AG08396 (cell line): ENCODE measurements around the gene DNMBP.

Source experiments
- DNase-seq: peaks from one replicate; pipeline ENCODE4 v3.0.0; 2012; ENCODE audit warnings: low spot score, mixed read lengths

The DNMBP gene, protein sequence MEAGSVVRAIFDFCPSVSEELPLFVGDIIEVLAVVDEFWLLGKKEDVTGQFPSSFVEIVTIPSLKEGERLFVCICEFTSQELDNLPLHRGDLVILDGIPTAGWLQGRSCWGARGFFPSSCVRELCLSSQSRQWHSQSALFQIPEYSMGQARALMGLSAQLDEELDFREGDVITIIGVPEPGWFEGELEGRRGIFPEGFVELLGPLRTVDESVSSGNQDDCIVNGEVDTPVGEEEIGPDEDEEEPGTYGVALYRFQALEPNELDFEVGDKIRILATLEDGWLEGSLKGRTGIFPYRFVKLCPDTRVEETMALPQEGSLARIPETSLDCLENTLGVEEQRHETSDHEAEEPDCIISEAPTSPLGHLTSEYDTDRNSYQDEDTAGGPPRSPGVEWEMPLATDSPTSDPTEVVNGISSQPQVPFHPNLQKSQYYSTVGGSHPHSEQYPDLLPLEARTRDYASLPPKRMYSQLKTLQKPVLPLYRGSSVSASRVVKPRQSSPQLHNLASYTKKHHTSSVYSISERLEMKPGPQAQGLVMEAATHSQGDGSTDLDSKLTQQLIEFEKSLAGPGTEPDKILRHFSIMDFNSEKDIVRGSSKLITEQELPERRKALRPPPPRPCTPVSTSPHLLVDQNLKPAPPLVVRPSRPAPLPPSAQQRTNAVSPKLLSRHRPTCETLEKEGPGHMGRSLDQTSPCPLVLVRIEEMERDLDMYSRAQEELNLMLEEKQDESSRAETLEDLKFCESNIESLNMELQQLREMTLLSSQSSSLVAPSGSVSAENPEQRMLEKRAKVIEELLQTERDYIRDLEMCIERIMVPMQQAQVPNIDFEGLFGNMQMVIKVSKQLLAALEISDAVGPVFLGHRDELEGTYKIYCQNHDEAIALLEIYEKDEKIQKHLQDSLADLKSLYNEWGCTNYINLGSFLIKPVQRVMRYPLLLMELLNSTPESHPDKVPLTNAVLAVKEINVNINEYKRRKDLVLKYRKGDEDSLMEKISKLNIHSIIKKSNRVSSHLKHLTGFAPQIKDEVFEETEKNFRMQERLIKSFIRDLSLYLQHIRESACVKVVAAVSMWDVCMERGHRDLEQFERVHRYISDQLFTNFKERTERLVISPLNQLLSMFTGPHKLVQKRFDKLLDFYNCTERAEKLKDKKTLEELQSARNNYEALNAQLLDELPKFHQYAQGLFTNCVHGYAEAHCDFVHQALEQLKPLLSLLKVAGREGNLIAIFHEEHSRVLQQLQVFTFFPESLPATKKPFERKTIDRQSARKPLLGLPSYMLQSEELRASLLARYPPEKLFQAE (N-terminal part only)

DNA sequence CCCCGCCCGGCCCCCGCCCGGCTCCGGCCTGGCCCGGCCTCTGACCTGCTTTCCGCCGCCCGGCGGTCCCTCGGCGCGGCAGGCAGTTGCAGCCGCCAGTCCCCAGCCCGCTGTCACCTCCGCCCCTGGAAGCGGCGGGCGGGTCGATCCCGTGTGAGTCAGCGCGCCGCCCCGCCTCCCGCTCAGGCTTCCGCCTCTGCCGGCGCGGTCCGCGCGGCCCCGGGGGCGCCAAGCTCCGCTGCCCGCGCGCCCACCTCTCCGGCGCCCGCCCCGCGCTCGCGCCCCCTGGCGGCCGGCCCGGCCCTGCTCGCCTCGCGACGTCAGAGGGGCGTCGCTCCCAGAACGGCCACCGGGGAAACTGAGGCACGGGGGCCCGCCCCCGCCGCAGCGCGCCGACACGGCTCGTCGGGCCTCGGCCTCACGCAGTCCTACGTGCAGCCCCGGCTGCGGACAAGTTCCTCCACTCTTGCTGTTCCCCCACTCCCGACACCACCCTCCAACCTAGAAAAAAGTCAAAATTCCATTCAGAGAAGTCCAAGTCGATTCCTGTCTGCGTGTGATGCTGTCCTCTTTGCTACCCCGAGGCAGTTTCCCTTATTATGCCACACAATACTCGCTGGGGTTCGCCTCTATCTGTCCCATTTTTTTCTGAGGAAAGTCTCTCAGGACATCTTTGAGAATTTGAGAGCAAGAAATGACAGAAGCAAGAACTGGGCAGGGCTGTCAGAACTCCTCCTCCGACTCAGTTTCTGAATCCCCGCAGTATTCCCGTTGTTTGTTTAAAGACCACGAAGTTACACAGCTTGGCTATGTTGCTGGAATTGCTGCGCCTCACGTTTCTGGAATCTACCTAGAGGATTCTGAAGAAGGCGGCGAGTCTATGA is at the start of gene DNMBP:
Gene DNMBP (minus strand): TSS at position 155 of the 884 bp plus-strand sequence. CDS start 37,823 bp downstream, outside the sequence.
- DNase-seq, result peak; percentile 97

DNA sequence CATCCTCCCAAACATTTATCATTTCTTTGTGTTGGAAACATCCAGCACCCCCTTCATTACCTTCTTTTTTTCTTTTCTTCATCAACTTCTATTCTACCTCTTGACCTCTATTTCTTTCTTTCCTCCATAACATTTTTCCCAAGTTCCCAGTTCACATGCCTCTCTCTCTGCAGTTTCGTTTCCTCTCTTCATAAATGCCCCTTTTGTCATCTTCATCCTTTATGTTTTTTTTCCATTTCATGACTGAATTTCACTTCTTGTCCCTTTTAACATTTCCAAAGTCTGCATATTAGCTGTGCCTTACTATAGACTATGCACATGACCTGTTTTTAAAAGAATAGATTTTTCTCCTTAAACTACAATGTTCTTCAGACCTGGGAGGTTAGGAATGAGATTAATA is 48.2 kb upstream of the DNMBP start:
- DNase-seq, result no peak

DNA sequence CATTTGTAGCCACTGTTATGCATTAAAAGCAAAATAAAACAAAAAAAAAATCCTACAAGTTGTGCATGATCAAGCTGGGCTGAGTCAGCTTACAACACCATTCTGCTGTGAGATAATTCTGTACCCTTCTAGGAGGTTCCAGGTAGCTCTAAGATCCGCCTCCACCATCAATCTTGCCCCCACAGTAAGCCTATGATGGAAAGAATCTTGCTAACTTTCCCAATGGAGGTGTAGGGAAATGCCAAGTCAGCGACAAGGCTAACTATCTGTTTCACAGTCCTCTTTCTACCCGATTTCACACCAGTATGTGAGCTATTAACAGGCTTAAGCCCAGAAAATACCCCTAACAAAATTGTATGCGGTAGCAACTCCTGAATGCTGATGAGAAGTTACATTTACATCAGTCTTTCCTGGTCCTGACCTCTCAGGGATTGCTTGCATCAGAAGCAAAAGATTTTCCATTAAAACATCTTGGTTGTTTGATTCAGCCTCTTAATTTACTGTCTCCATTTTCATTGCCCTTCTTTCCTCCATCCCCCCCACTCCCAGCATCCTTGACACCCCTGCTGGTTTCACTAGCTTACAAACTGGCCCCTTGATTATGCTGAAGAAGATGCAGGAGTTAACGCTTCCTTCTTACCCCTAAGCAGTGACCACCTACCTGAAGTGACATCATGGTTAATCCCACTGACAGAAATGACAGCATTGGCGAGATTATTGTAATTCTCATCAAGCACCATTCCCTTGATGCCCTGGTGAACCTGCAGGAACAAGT is 44.1 kb upstream of the DNMBP start:
- no peak for DNase-seq

DNA sequence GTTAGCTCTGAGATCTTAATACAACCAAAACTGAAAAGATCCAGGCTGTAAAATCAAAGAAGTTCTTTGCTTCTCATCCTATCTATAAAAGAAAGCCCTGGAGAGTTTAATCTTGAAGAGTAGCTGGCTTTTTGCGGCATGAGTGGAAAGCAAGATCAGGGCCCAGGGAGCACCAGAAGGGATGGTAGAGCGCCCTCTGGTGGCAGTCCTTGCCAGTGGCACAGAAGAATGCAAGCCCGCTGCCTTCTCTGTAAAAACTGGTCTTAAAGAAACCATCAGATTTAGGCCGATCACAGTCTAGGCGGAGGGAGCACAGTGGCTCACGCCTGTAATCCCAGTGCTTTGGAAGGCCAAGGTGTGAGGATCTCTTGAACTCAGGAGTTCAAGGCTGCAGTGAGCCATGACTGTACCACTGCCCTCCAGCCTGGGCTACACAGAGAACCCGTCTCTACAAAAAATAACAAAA is 36.3 kb upstream of the DNMBP start:
- DNase-seq, result peak; percentile 80

DNA sequence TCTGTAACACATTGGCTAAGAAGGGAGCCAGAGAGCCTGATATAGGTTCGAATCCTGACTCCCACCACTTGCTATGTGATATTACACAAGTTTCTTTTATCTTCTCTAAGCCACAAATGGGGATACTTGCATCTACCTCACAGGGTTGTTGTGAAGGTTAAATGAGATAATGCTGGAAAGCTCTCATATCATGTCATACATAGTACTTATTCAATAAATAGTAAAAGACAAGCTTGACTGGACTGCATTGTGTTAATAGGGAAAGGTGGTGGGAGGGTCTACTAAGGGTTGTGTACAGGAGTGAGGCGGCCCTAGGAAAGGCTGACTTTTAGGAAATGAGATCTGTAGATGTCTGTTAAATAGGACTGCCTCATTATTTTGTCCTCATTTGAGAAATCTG is 35.8 kb upstream of the DNMBP start:
- no peak for DNase-seq

DNA sequence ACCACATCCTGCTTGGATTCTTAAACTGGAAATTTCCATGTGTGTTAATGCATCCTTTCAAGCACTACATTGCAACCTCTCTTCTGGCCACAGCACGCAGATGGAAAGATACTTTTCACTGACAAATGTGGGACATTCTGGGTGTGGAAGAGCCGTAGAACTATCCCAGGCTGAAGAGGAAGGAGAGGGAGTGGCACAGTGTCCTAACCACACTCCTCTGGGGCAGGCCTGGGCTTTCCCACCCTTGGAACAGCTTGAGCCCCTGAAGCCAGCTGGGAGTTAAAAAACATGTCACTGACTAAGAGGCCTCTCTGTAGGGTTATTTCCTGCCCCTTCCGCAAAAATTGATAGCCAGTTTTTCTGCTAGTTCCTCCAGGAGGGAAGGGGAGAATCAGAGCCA is 34.0 kb upstream of the DNMBP start:
- no peak for DNase-seq

DNA sequence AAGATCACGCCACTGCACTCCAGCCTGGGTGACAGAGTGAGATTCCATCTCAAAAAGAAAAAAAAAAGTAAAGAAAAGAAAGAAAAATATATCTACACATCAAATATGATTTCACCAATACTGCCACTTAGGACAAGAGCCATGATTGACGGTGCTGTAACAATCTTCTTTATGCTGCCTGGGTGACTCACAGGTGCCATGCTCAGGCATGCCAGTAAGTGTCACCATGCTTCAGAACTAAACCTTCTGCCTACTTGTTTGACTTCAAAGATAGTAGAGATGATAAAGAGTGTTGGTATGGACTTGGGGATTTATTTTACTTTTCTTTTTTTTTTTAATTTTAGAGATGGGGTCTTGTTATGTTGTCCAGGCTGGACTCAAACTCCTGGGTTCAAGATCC is 33.6 kb upstream of the DNMBP start:
- DNase-seq, result no peak

DNA sequence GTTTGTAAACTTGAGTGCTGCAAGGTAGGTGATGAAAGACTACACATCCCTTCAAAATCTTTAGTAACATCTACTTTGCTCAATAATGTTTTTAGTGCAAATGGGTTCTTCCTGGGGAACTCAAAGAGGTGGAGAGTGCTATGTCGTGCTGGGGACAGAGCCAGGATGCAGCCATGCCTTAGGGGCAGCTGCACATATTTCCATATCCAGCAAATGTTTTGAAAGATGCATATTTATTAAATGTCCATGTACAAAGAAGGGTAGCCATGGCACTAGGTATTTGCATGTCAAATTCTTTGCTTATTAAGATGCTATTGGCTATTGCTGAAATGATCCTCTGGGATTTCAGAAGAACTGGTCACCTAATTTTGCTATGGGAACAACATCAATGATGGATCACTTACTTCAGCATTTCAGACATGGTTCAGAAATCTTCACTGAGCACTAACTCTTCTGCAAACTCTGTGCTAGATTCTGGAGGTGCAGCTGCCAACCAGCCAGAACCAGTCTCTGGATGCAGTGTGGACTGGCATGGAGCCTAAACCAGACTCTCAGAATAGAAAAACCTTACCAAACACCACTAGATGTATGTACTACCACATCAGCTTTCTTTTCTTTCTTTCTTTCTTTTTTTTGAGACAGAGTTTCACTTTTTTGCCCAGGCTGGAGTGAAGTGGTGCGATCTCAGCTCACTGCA is 31.7 kb upstream of the DNMBP start:
- DNase-seq, result no peak

DNA sequence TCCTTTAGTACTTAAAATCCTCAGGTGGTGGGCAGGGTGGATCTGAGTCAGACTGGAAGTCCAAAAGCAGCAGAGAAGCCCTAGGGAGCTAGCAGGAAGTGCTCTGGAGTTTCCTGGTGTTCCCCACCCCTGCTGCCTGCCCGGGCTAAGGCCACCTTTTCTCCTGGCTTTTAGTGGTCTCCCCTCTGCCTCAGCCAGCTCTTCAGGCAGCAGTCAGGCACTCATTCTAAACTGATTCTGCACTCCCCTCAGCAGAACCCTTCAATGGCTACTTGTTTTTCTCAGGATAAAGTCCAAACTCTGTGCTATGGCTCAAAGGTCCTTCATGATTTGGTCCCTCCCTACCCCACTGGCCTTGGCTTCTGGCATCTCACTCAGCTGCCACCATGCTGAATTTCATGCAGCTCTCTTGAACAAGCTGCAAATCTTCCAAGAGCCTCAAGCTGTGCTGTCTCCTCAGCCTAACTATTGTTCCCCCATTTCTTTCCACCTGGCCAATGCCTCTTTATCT is 28.9 kb upstream of the DNMBP start:
- DNase-seq, result no peak

DNA sequence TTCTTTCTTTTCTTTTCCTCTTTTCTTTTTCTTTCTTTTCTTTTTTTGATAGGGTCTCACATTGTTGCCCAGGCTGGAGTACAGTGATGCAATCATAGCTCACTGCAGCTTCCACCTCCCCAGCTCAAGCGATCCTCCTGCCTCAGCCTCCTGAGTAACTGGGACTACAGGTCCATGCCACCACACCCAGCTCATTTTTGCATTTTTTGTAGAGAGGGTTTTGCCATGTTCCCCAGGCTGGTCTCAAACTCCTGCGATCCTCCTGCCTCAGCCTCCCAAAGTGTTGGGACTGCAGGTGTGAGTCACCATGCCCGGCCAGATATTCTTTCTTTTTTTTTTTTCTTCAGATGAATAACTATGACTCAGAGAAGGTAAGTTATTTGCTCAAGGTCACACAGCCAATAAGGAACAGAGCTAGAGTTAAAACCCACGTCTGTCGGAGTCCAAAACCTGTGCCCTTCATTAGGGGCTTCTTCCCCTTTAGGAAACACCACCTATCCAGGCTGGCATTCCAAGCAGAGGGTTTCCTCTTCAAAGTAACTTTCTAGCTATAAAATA is 28.1 kb upstream of the DNMBP start:
- no peak for DNase-seq

DNA sequence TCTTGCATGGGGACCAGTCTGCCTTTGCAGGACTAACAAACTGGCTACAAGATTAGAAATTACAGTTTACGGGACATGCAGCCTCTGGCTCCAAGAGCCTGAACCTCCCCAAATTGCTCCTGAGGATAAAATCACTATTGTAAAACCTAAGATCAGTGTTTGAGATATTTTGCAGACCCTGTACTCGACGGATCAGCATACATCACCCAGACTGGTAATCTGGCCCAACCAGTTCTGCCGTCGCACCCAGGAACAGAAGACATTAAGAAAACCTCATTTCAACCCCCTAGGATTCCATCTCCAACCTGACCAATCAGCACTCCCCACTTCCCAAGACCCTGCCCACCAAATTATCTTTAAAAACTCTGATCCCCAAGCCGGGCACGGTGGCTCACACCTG is 27.1 kb upstream of the DNMBP start:
- DNase-seq, result no peak

DNA sequence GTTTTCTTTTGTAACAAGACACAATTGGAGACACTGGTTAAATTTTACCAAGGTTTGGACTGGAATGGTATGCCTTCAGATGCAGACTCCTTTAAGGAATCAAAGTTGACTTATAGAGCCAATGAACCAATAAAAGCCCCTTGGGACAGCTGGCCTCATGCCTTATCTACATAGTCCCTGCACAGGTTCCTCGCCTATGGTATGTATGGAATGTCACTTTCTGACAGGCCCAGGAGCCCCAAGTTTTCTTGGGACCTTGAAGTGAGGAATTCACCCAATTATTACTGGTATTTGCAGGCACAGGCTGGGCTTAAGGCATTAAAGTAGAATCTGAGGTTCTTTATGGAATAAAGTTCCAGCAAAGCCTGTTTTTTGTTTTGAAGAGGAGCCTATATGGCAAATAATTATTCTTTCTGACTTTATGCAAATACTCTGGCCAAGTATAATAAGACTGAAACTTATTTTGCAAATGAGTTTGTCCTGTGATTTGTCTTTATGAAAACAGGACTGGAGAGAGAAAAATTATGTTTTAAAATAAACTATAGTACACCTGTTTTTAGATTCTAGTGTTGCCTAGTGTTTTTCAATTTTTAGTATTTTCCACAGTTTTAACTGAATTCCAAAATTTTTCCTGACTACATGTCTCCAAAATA is 24.1 kb upstream of the DNMBP start:
- DNase-seq, result no peak

DNA sequence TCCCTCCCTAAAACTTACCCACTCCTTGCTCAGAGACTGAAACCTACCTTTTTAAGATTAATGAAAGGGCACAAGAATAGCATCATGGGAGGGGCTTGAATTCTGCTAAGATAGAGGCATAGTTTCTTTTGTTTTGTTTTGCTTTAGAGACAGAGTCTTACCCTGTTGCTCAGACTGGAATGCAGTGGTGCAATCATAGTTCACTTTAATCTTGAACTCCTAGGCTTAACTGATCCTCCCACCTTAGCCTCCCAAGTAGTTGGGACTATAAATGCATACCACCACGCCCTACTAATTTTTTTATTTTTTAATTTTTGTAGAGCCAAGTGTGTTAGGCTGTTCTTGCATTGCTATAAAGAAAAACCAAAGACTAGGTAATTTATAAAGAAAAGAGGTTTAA is 17.7 kb upstream of the DNMBP start:
- no peak for DNase-seq

DNA sequence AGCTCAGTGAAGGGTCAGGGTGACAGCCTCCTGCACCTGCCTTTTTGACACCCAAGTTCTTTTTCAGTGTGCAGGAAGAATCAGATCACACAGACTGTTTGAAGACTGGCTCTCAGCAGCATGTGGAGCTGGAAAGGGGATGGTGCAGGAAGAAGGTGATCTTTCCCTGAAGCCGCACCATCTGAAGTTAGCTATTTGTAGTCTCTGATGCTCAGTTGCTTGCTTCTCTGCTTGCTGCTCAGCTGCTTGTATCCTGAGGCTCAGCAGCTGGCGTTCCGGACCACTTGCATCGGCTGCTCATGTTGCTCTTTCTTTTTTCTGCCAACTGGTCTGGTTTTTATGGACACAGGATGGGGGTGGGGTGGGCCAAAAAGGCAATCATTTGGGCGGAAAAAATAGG is 15.8 kb upstream of the DNMBP start:
- DNase-seq, result no peak

DNA sequence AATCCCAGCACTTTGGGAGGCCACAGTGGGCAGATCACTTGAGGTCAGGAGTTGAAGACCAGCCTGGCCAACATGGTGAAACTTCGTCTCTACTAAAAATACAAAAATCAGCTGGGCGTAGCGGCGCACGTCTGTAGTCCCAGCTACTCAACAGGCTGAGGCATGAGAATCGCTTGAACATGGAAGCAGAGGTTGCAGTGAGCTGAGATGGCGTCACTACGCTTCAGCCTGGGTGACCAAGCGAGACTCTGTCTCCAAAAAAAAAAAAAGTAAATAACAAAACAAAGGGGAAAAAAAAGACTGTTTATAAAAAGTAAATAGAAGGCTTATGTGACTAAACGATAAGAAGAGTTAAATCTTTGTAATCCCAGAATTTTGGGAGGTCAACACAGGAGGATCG is 15.0 kb upstream of the DNMBP start:
- DNase-seq, result no peak

DNA sequence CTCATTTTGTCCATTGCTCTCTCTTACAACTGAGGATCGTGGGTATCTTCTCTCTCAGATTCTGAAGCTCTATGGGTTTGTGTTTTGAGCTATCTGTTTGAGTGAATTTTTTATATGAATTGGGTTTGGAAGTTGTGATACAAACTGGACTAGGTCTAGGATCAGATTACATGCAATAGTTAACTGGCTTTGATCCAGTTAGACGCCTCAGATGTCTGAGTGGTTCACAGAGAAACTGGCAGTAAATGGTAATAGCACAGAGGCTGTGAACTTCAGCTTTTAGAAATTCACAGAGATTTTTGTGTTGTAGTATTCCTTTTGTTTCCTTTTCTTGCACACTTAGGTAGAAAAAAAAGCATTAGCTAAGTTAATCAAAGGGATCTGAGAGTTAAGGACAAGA is 12.7 kb upstream of the DNMBP start:
- no peak for DNase-seq

DNA sequence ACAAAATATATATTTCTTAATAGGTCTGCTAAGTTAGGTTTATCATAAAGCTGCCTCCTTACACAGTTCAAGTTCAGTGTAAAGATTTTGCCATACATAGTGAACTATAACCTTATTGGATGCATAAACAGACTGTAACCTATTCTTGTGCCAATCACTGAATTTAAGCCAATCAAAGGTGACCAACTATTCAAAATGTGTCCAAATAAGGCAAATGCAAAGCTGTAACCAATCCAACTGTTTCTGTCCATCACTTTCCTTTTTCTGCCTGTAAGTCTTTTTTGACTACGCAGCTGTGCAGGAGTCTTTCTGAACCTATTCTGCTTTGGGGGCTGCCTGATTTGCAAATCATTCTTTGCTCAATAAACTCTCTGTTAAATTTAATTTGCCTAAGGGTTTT is 11.6 kb upstream of the DNMBP start:
- DNase-seq, result no peak

DNA sequence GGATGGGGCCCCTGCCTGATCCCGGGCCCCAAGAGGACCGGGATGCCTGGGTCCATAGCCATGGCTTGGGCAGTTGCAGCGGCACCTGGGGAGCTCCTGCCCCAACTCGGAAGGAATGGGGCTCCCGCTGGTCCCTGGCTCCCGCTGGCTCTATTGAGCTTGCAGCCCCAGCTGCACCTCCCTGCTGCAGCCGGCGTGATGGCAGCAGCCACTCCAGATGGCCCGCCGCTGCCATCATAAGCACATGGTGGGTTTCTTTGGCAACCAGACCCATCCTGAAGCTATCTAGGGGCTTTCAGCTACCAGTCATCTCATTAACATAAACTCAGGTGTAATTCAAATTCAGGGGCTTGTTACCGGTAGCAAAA is 11.1 kb upstream of the DNMBP start:
- DNase-seq, result no peak
